Endothelial cell of umbilical vein (primary cell): ENCODE data around the gene AK5. TPM values are rescaled to one million over a fixed set of nuclear protein-coding genes. Genes with fewer than 3 reads are reported as not detected.

Experiments used
- BruUV-seq: library from RNA; stranded (reverse); fragments of 400-500 nt; replicated peaks from 2 replicates; lab custom pipeline; 2021; lab: Mats Ljungman, UMichigan
- CTCF ChIA-PET: fragments of 300-600, 350-600 bp; sonication (Branson Sonifier 250); formaldehyde crosslinking; loops from one replicate; lab custom pipeline; 2021; ENCODE audit warnings: antibody characterized with exemption, inconsistent platforms; lab: Charles Lee
- POLR2A ChIA-PET: fragments of 300-600, 350-600 bp; sonication (Branson Sonifier 250); formaldehyde crosslinking; loops from one replicate; lab custom pipeline; 2021; ENCODE audit warnings: antibody characterized with exemption, inconsistent platforms; lab: Charles Lee
- DNase-seq: peaks from one replicate; pipeline ENCODE4 v3.0.0-alpha.2; 2011; ENCODE audit warnings: low read depth, low spot score
- FAIRE-seq: peaks from 2 replicates; lab custom pipeline; 2011; peaks lifted over from hg19 to GRCh38; lab: Jason Lieb, UNC
- H2AFZ ChIP-seq: 2 replicates; pipeline ENCODE4 v1.6.0; 2012; ENCODE audit warnings: low read depth, low read length, control low read depth, inconsistent platforms
- H3K27ac ChIP-seq: 2 replicates; pipeline ENCODE4 v1.5.1; 2011; ENCODE audit warnings: low read depth, mild to moderate bottlenecking, control low read depth, low read length, moderate library complexity; ENCODE audit not compliant: insufficient read depth
- H3K27me3 ChIP-seq, 2 experiments: 2 replicates each; pipeline versions ENCODE4 v1.6.0 to v1.6.1; 2011; ENCODE audit warnings: low read length in 2 of 2, mixed read lengths in 1 of 2; ENCODE audit not compliant: control insufficient read depth in 2 of 2, insufficient read depth in 2 of 2
- H3K36me3 ChIP-seq, 2 experiments: 2 replicates in 1 of 2; 3 replicates in 1 of 2; pipeline ENCODE4 v1.5.1; 2011; ENCODE audit warnings: low read length in 2 of 2, mild to moderate bottlenecking in 1 of 2, moderate library complexity in 1 of 2; ENCODE audit not compliant: control insufficient read depth in 2 of 2, insufficient read depth in 2 of 2; ENCODE audit errors: extremely low read depth in 1 of 2
- H3K4me1 ChIP-seq: 3 replicates; pipeline ENCODE4 v1.5.1; 2011; ENCODE audit warnings: mild to moderate bottlenecking, low read length; ENCODE audit not compliant: control insufficient read depth, insufficient read depth; ENCODE audit errors: extremely low read depth
- H3K4me2 ChIP-seq: 2 replicates; pipeline ENCODE4 v1.6.1; 2011; ENCODE audit warnings: low read length, control low read depth, mixed read lengths; ENCODE audit not compliant: insufficient read depth
- H3K4me3 ChIP-seq, 3 experiments: fragments of 200-600 bp in 1 of 3; sonication (generic), shearing (Covaris generic) in 1 of 3; replicated peaks in 1 of 3; 2 replicates each; pipeline ENCODE4 v1.5.1; 2011 to 2016; ENCODE audit warnings: control low read depth in 3 of 3, low read length in 3 of 3, mild to moderate bottlenecking in 2 of 3, inconsistent platforms in 1 of 3, low read depth in 1 of 3, moderate library complexity in 1 of 3; ENCODE audit not compliant: insufficient read depth in 1 of 3
- H3K79me2 ChIP-seq: 2 replicates; pipeline ENCODE4 v1.6.0; 2012; ENCODE audit warnings: low read length, inconsistent platforms; ENCODE audit not compliant: control insufficient read depth, insufficient read depth
- H3K9ac ChIP-seq: replicated peaks from 2 replicates; pipeline ENCODE3; 2011; ENCODE audit warnings: low read length, control low read depth; ENCODE audit not compliant: insufficient read depth; ENCODE audit errors: extremely low read depth
- H3K9me1 ChIP-seq: replicated peaks from 3 replicates; pipeline ENCODE4 v1.6.0; 2011; ENCODE audit warnings: mild to moderate bottlenecking, low read length; ENCODE audit not compliant: control insufficient read depth, insufficient read depth; ENCODE audit errors: extremely low read depth
- H3K9me3 ChIP-seq: replicated peaks from 2 replicates; pipeline ENCODE4 v1.5.1; 2012; ENCODE audit warnings: low read length, inconsistent platforms; ENCODE audit not compliant: control insufficient read depth, insufficient read depth
- H4K20me1 ChIP-seq: replicated peaks from 2 replicates; pipeline ENCODE3; 2011; ENCODE audit warnings: mild to moderate bottlenecking, low read length; ENCODE audit not compliant: control insufficient read depth, insufficient read depth; ENCODE audit errors: extremely low read depth
- EZH2 ChIP-seq: IDR thresholded peaks from 2 replicates; pipeline ENCODE4 v1.6.1; 2012; ENCODE audit warnings: borderline replicate concordance, low read depth, mild to moderate bottlenecking, moderate library complexity, low read length, inconsistent platforms; ENCODE audit not compliant: severe bottlenecking
- GATA2 ChIP-seq: IDR thresholded peaks from 2 replicates; pipeline ENCODE4 v1.7.0; 2011; ENCODE audit warnings: low read depth, mild to moderate bottlenecking, moderate library complexity, mixed read lengths, low read length; ENCODE audit not compliant: insufficient read length, insufficient read depth
- JUN ChIP-seq: IDR thresholded peaks from 2 replicates; pipeline ENCODE4 v1.6.1; 2011; ENCODE audit warnings: borderline replicate concordance, low read depth; ENCODE audit not compliant: insufficient read length, insufficient read depth
- MYC ChIP-seq: IDR thresholded peaks from one replicate; pipeline ENCODE4 v1.6.1; 2011; ENCODE audit warnings: mild to moderate bottlenecking, low read depth, low read length
- POLR2A ChIP-seq: IDR thresholded peaks from 2 replicates; pipeline ENCODE4 v1.6.1; 2012; ENCODE audit warnings: low read depth, mild to moderate bottlenecking, control low read depth, low read length
- POLR2AphosphoS5 ChIP-seq: IDR thresholded peaks from 2 replicates; pipeline ENCODE4 v1.6.1; 2012; ENCODE audit warnings: low read depth, mild to moderate bottlenecking, control low read depth, low read length, moderate library complexity; ENCODE audit not compliant: insufficient read depth
- dilution Hi-C: fragments of 300-500 bp; cut with MboI; formaldehyde crosslinking; loops from one replicate; pipeline ENCODE4 v1.15.0; 2019; ENCODE audit warnings: low sequenced_read_pairs; ENCODE audit not compliant: extremely low pct_ligation_motif_present
- intact Hi-C: fragments of 100-400 bp; cut with micrococcal nuclease; formaldehyde crosslinking; loops from one replicate; pipeline ENCODE4 v1.10.0; 2022
- polyA plus RNA-seq, 4 experiments: library from polyadenylated mRNA; depleted of rRNA in 3 of 4; stranded (reverse) in 3 of 4; unstranded in 1 of 4; fragments of >200 nt; gene quantifications; 2 replicates each; pipeline versions ENCODE4 v1.2.1 to v1.2.3, GENCODE V29; 2011 to 2012; ENCODE audit warnings: missing spikeins in 1 of 4
- total RNA-seq: library from RNA; stranded (reverse); gene quantifications from 2 replicates; pipeline ENCODE4 v1.2.3, GENCODE V29; 2021
- TF ChIP-seq, protein P1 (sequence below), 2 donors: IDR thresholded peaks; 1 replicate in 1 of 2; 2 replicates in 1 of 2; pipeline ENCODE4 v1.5.1; 2011; ENCODE audit warnings: low read length in 2 of 2, mild to moderate bottlenecking in 2 of 2, moderate library complexity in 2 of 2, control low read depth in 1 of 2, inconsistent platforms in 1 of 2, low read depth in 1 of 2; ENCODE audit not compliant: insufficient read depth in 1 of 2; ENCODE audit errors: extremely low read depth in 1 of 2

AK5 gene
- total and polyA plus RNA-seq, 2 donors (not counting 3 experiments of a cell fraction or from before 2014, with no cell fraction given): 5.0 to 7.5 TPM

- H2AFZ ChIP-seq: no peak overlapping the region
- H3K36me3 ChIP-seq: no peaks in the 10 kb centered on the region
- H3K9ac ChIP-seq: no peak overlapping the region
- no peaks in the 10 kb centered on the region for H3K27me3 ChIP-seq
- CTCF ChIA-PET: interaction anchor here (0.6 kb wide), 1 partner anchor 128 kb away, joined by 3 read pairs; no protein-coding TSS in a partner anchor
- no peaks in the 10 kb centered on the region for H3K9me3 ChIP-seq
- no TSS peak for BruUV-seq
- H3K4me2 ChIP-seq: no peak overlapping the region
- TF ChIP-seq, protein P1, sequence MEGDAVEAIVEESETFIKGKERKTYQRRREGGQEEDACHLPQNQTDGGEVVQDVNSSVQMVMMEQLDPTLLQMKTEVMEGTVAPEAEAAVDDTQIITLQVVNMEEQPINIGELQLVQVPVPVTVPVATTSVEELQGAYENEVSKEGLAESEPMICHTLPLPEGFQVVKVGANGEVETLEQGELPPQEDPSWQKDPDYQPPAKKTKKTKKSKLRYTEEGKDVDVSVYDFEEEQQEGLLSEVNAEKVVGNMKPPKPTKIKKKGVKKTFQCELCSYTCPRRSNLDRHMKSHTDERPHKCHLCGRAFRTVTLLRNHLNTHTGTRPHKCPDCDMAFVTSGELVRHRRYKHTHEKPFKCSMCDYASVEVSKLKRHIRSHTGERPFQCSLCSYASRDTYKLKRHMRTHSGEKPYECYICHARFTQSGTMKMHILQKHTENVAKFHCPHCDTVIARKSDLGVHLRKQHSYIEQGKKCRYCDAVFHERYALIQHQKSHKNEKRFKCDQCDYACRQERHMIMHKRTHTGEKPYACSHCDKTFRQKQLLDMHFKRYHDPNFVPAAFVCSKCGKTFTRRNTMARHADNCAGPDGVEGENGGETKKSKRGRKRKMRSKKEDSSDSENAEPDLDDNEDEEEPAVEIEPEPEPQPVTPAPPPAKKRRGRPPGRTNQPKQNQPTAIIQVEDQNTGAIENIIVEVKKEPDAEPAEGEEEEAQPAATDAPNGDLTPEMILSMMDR (IDR thresholded peaks at IDR 0.05; ENCODE audit: extremely low read depth in 1 of 2, insufficient read depth in 1 of 2, low read depth in 1 of 2, low read length in 2 of 2): no peak
- no peak for TF ChIP-seq GATA2
- TF ChIP-seq POLR2A: no peak
- TF ChIP-seq POLR2AphosphoS5: no peak
- no peak for TF ChIP-seq JUN
- H3K27ac ChIP-seq: no peak overlapping the region
- DNase-seq: no peak
- no peaks in the 10 kb centered on the region for H3K9me1 ChIP-seq
- H3K4me1 ChIP-seq: no peaks in the 10 kb centered on the region
- intact Hi-C loops: no loop called here
- POLR2A ChIA-PET: no interaction called here
- H3K4me3 ChIP-seq: no peak overlapping the region
- no peaks in the 10 kb centered on the region for H3K79me2 ChIP-seq
- dilution Hi-C loops: no loop called here
- H4K20me1 ChIP-seq: no peaks in the 10 kb centered on the region
- no peak for FAIRE-seq
Observed at GRCh38 chr1:77405186-77405585, 123.4 kb downstream of the AK5 start.

GRCh38 chr1:77406661-77407060 lies 124.8 kb downstream of the AK5 start:
- H3K36me3 ChIP-seq: no peaks in the 10 kb centered on the region
- POLR2A ChIA-PET: no interaction called here
- H3K79me2 ChIP-seq: no peaks in the 10 kb centered on the region
- H3K9me1 ChIP-seq: no peaks in the 10 kb centered on the region
- FAIRE-seq (no peak), DNase-seq (peak; percentile 69)
- no peak overlapping the region for H3K9ac ChIP-seq
- intact Hi-C loops (no loop called here), dilution Hi-C loops (no loop called here)
- H3K9me3 ChIP-seq: no peaks in the 10 kb centered on the region
- H3K27me3 ChIP-seq: no peaks in the 10 kb centered on the region
- no peak overlapping the region for H3K4me2 ChIP-seq
- BruUV-seq: no TSS peak
- CTCF ChIA-PET: no interaction called here
- no peaks in the 10 kb centered on the region for H4K20me1 ChIP-seq
- H3K4me3 ChIP-seq: no peak overlapping the region
- no peaks in the 10 kb centered on the region for H3K4me1 ChIP-seq
- no peak overlapping the region for H2AFZ ChIP-seq
- H3K27ac ChIP-seq: no peak overlapping the region
- TF ChIP-seq POLR2AphosphoS5 (no peak), GATA2 (no peak), MYC (no peak), EZH2 (no peak)
